ENCODE data around the gene RGS7. TPM values are rescaled to one million over a fixed set of nuclear protein-coding genes. Genes with fewer than 3 reads are reported as not detected.
"Not testable (repeated sequence)": the region's sequence is repeated elsewhere in the genome, so short reads cannot be mapped to it uniquely, and the experiment has no call there.

The RGS7 gene
- polyA plus RNA-seq, 1 donor from 2014 or later: 24.2 TPM

- Histone ChIP-seq H3F3A (ENCODE audit: insufficient read depth, low read length, poor library complexity, severe bottlenecking) (no peaks in the 10 kb centered on the region), H3K4me3 (ENCODE audit: low read length) (no peak overlapping the region), H2AFZ (ENCODE audit: low read depth, low read length) (no peak overlapping the region), H3K79me2 (replicated peaks; ENCODE audit: insufficient read depth, low read length) (no peaks in the 10 kb centered on the region), H3K27me3 (ENCODE audit: insufficient read depth, low read depth, low read length) (no peaks in the 10 kb centered on the region), H3K27ac (ENCODE audit: low read length) (no peak overlapping the region), H3K4me2 (ENCODE audit: low read length) (no peak overlapping the region), H4K20me1 (ENCODE audit: insufficient read depth) (no peaks in the 10 kb centered on the region), H3K36me3 (ENCODE audit: insufficient read depth, low read length) (no peaks in the 10 kb centered on the region), H3K9me3 (ENCODE audit: low read length) (no peaks in the 10 kb centered on the region), H3K9me2 (ENCODE audit: insufficient read depth, low read length) (no peaks in the 10 kb centered on the region), H3K9ac (ENCODE audit: low read length) (no peak overlapping the region)
- TF ChIP-seq REST (IDR thresholded peaks at IDR 0.05; ENCODE audit: borderline replicate concordance): no peak
- TF ChIP-seq POLR2AphosphoS5 (IDR thresholded peaks at IDR 0.05): no peak
- no peak for TF ChIP-seq EP300 (conservative IDR thresholded peaks at IDR 0.05; ENCODE audit: poor library complexity, severe bottlenecking)
- TF ChIP-seq MXI1 (conservative IDR thresholded peaks at IDR 0.05; ENCODE audit: poor library complexity, severe bottlenecking): no peak
- no peak for TF ChIP-seq EZH2 (IDR thresholded peaks at IDR 0.05; ENCODE audit: borderline replicate concordance, insufficient read depth, low read length, poor library complexity, severe bottlenecking)
- no peak for TF ChIP-seq RAD21 (conservative IDR thresholded peaks at IDR 0.05)
- no peak for TF ChIP-seq SMC3 (conservative IDR thresholded peaks at IDR 0.05; ENCODE audit: poor library complexity)
- no peak for TF ChIP-seq TAF1 (IDR thresholded peaks at IDR 0.05; ENCODE audit: low read depth)
- no peak for TF ChIP-seq CTCF (IDR thresholded peaks at IDR 0.05; ENCODE audit: poor library complexity, severe bottlenecking)
Observed at GRCh38 chr1:241143765-241144442, 213.1 kb downstream of the RGS7 start.

- TF ChIP-seq MXI1 (conservative IDR thresholded peaks at IDR 0.05; ENCODE audit: poor library complexity, severe bottlenecking) (no peak), RAD21 (conservative IDR thresholded peaks at IDR 0.05) (no peak), POLR2AphosphoS5 (IDR thresholded peaks at IDR 0.05) (no peak), REST (IDR thresholded peaks at IDR 0.05; ENCODE audit: borderline replicate concordance) (no peak), EP300 (conservative IDR thresholded peaks at IDR 0.05; ENCODE audit: poor library complexity, severe bottlenecking) (no peak), SMC3 (conservative IDR thresholded peaks at IDR 0.05; ENCODE audit: poor library complexity) (no peak), TAF1 (IDR thresholded peaks at IDR 0.05; ENCODE audit: low read depth) (no peak), EZH2 (IDR thresholded peaks at IDR 0.05; ENCODE audit: borderline replicate concordance, insufficient read depth, low read length, poor library complexity, severe bottlenecking) (no peak), CTCF (IDR thresholded peaks at IDR 0.05; ENCODE audit: poor library complexity, severe bottlenecking) (no peak)
- Histone ChIP-seq H3K9me3 (ENCODE audit: low read length) (no peaks in the 10 kb centered on the region), H3K27me3 (ENCODE audit: insufficient read depth, low read depth, low read length) (no peaks in the 10 kb centered on the region), H3K9me2 (ENCODE audit: insufficient read depth, low read length) (no peaks in the 10 kb centered on the region), H3F3A (ENCODE audit: insufficient read depth, low read length, poor library complexity, severe bottlenecking) (no peaks in the 10 kb centered on the region), H3K79me2 (replicated peaks; ENCODE audit: insufficient read depth, low read length) (no peaks in the 10 kb centered on the region), H3K27ac (ENCODE audit: low read length) (no peak overlapping the region), H3K4me2 (ENCODE audit: low read length) (no peak overlapping the region), H3K4me3 (ENCODE audit: low read length) (no peak overlapping the region), H2AFZ (ENCODE audit: low read depth, low read length) (no peak overlapping the region), H4K20me1 (ENCODE audit: insufficient read depth) (no peaks in the 10 kb centered on the region), H3K36me3 (ENCODE audit: insufficient read depth, low read length) (no peaks in the 10 kb centered on the region), H3K9ac (ENCODE audit: low read length) (no peak overlapping the region)
Observed at GRCh38 chr1:241142493-241142892, 214.5 kb downstream of the RGS7 start.

- H3K9me2 ChIP-seq (ENCODE audit: insufficient read depth, low read length); H3K79me2 ChIP-seq (replicated peaks; ENCODE audit: insufficient read depth, low read length); H3K27me3 ChIP-seq (ENCODE audit: insufficient read depth, low read depth, low read length); H3K4me2 ChIP-seq (ENCODE audit: low read length); H3K9me3 ChIP-seq (ENCODE audit: low read length); H3K27ac ChIP-seq (ENCODE audit: low read length); H4K20me1 ChIP-seq (ENCODE audit: insufficient read depth); H3K36me3 ChIP-seq (ENCODE audit: insufficient read depth, low read length); H3K9ac ChIP-seq (ENCODE audit: low read length); H3K4me3 ChIP-seq (ENCODE audit: low read length); H2AFZ ChIP-seq (ENCODE audit: low read depth, low read length); H3F3A ChIP-seq (ENCODE audit: insufficient read depth, low read length, poor library complexity, severe bottlenecking): not testable (repeated sequence)
Observed at GRCh38 chr1:241141646-241142045, 215.4 kb downstream of the RGS7 start.
